Karpas-422 (cell line): ENCODE data around the gene PHLPP1. TPM values are rescaled to one million over a fixed set of nuclear protein-coding genes. Genes with fewer than 3 reads are reported as not detected.

Experiments used
- DNase-seq: peaks from one replicate; pipeline ENCODE4 v3.0.0-alpha.2; 2015
- H2AFZ ChIP-seq: fragments of 200-600 bp; sonication (generic); 2 replicates; pipeline ENCODE4 v1.6.1; 2014; ENCODE audit warnings: antibody characterized with exemption, low read length, mixed read lengths
- H3K27ac ChIP-seq: fragments of 200-600 bp; sonication (generic); 2 replicates; pipeline ENCODE4 v1.5.1; 2014; ENCODE audit warnings: mild to moderate bottlenecking, low read length, moderate library complexity
- H3K27me3 ChIP-seq: fragments of 200-600 bp; sonication (generic); 2 replicates; pipeline ENCODE4 v1.6.1; 2014; ENCODE audit warnings: low read length, mixed read lengths
- H3K36me3 ChIP-seq: fragments of 200-600 bp; sonication (generic); 2 replicates; pipeline ENCODE4 v1.6.1; 2014; ENCODE audit warnings: low read length, mixed read lengths; ENCODE audit not compliant: insufficient read depth
- H3K4me1 ChIP-seq: fragments of 200-600 bp; sonication (generic); 2 replicates; pipeline ENCODE4 v1.6.1; 2014; ENCODE audit warnings: mild to moderate bottlenecking, low read length, mixed read lengths
- H3K4me2 ChIP-seq: fragments of 200-600 bp; sonication (generic); 2 replicates; pipeline ENCODE4 v1.6.1; 2014; ENCODE audit warnings: low read length, low read depth, mild to moderate bottlenecking; ENCODE audit not compliant: poor library complexity, severe bottlenecking
- H3K4me3 ChIP-seq: fragments of 200-600 bp; sonication (generic); 2 replicates; pipeline ENCODE4 v1.5.1; 2014; ENCODE audit warnings: mild to moderate bottlenecking, antibody characterized with exemption, low read length, mixed read lengths
- H3K79me2 ChIP-seq: fragments of 200-600 bp; sonication (generic); 2 replicates; pipeline ENCODE4 v1.6.1; 2014; ENCODE audit warnings: mild to moderate bottlenecking, low read length, mixed read lengths
- H3K9ac ChIP-seq: fragments of 200-600 bp; sonication (generic); 2 replicates; pipeline ENCODE4 v1.6.0; 2014; ENCODE audit warnings: low read length
- H3K9me2 ChIP-seq: fragments of 200-600 bp; sonication (generic), shearing (Covaris generic); replicated peaks from 2 replicates; pipeline ENCODE4 v1.6.0; 2014; ENCODE audit warnings: mild to moderate bottlenecking, low read length, moderate library complexity; ENCODE audit not compliant: insufficient read depth
- H3K9me3 ChIP-seq: fragments of 300-700, 200-600 bp; sonication (generic); 2 replicates; pipeline ENCODE4 v1.6.1; 2014; ENCODE audit warnings: low read length, mixed read lengths
- H4K20me1 ChIP-seq: fragments of 200-600 bp; sonication (generic); 2 replicates; pipeline ENCODE4 v1.6.1; 2014; ENCODE audit warnings: mild to moderate bottlenecking, antibody characterized with exemption, low read length, low read depth; ENCODE audit not compliant: insufficient read depth
- total RNA-seq: library from RNA; depleted of rRNA; stranded (reverse); fragments of >200 nt; shearing (Covaris generic); gene quantifications from 2 replicates; pipeline ENCODE4 v1.2.3, GENCODE V29; 2014; ENCODE audit warnings: low replicate concordance

The PHLPP1 gene
- total RNA-seq, 1 experiment from 2014 or later: 6.3 TPM

GRCh38 chr18:62730941-62731340, 15.6 kb downstream of the PHLPP1 start:
- no peak overlapping the region for H3K4me2 ChIP-seq
- no peak overlapping the region for H3K4me3 ChIP-seq
- H3K9me3 ChIP-seq: no peaks in the 10 kb centered on the region
- no peaks in the 10 kb centered on the region for H3K9me2 ChIP-seq
- H3K4me1 ChIP-seq: peaks cover 16% of the 10 kb centered on the region
- H3K79me2 ChIP-seq: no peaks in the 10 kb centered on the region
- DNase-seq: no peak
- no peaks in the 10 kb centered on the region for H3K36me3 ChIP-seq
- H4K20me1 ChIP-seq: no peaks in the 10 kb centered on the region
- no peak overlapping the region for H2AFZ ChIP-seq
- no peaks in the 10 kb centered on the region for H3K27me3 ChIP-seq
- H3K9ac ChIP-seq: no peak overlapping the region
- no peak overlapping the region for H3K27ac ChIP-seq

- no peaks in the 10 kb centered on the region for H3K9me3 ChIP-seq
- H3K4me2 ChIP-seq: no peak overlapping the region
- DNase-seq: no peak
- no peaks in the 10 kb centered on the region for H3K79me2 ChIP-seq
- H3K27me3 ChIP-seq: no peaks in the 10 kb centered on the region
- no peaks in the 10 kb centered on the region for H3K9me2 ChIP-seq
- no peak overlapping the region for H3K9ac ChIP-seq
- no peaks in the 10 kb centered on the region for H3K36me3 ChIP-seq
- H3K27ac ChIP-seq: no peak overlapping the region
- H3K4me3 ChIP-seq: no peak overlapping the region
- H3K4me1 ChIP-seq: peaks cover 16% of the 10 kb centered on the region
- H4K20me1 ChIP-seq: no peaks in the 10 kb centered on the region
- H2AFZ ChIP-seq: no peak overlapping the region
These were observed 17.3 kb downstream of the PHLPP1 start for GRCh38 chr18:62732617-62733016.

- no peak overlapping the region for H3K4me2 ChIP-seq
- H3K79me2 ChIP-seq: no peaks in the 10 kb centered on the region
- no peak overlapping the region for H2AFZ ChIP-seq
- H3K9me2 ChIP-seq: no peaks in the 10 kb centered on the region
- no peak for DNase-seq
- no peaks in the 10 kb centered on the region for H3K36me3 ChIP-seq
- H3K4me1 ChIP-seq: peaks cover 9% of the 10 kb centered on the region; the same call in 1 of the 2 replicates
- no peaks in the 10 kb centered on the region for H3K27me3 ChIP-seq
- no peak overlapping the region for H3K9ac ChIP-seq
- H4K20me1 ChIP-seq: no peaks in the 10 kb centered on the region
- no peaks in the 10 kb centered on the region for H3K9me3 ChIP-seq
- H3K4me3 ChIP-seq: no peak overlapping the region
- H3K27ac ChIP-seq: no peak overlapping the region
These were observed 18.9 kb downstream of the PHLPP1 start for GRCh38 chr18:62734290-62734689.

- Histone ChIP-seq H3K4me1 (no peaks in the 10 kb centered on the region), H3K4me2 (no peak overlapping the region), H3K36me3 (no peaks in the 10 kb centered on the region), H4K20me1 (no peaks in the 10 kb centered on the region), H3K27ac (no peak overlapping the region), H3K9me2 (no peaks in the 10 kb centered on the region), H3K79me2 (no peaks in the 10 kb centered on the region), H2AFZ (no peak overlapping the region), H3K4me3 (no peak overlapping the region), H3K27me3 (no peaks in the 10 kb centered on the region), H3K9ac (no peak overlapping the region), H3K9me3 (no peaks in the 10 kb centered on the region)
- no peak for DNase-seq
These were observed 20.0 kb downstream of the PHLPP1 start for GRCh38 chr18:62735387-62735786.

GRCh38 chr18:62736077-62736855, 20.9 kb downstream of the PHLPP1 start:
- no peak for DNase-seq
- Histone ChIP-seq H4K20me1 (no peaks in the 10 kb centered on the region), H3K9me3 (no peaks in the 10 kb centered on the region), H3K27me3 (no peaks in the 10 kb centered on the region), H3K27ac (no peak overlapping the region), H3K36me3 (no peaks in the 10 kb centered on the region), H3K4me3 (no peak overlapping the region), H3K4me2 (no peak overlapping the region), H3K4me1 (no peaks in the 10 kb centered on the region), H2AFZ (no peak overlapping the region), H3K9ac (no peak overlapping the region), H3K9me2 (no peaks in the 10 kb centered on the region), H3K79me2 (no peaks in the 10 kb centered on the region)

- Histone ChIP-seq H3K27me3 (no peaks in the 10 kb centered on the region), H3K4me1 (no peaks in the 10 kb centered on the region), H2AFZ (no peak overlapping the region), H3K79me2 (no peaks in the 10 kb centered on the region), H3K4me3 (no peak overlapping the region), H3K9ac (no peak overlapping the region), H3K4me2 (no peak overlapping the region), H3K36me3 (no peaks in the 10 kb centered on the region), H3K9me2 (no peaks in the 10 kb centered on the region), H3K27ac (no peak overlapping the region), H3K9me3 (no peaks in the 10 kb centered on the region), H4K20me1 (no peaks in the 10 kb centered on the region)
- DNase-seq: no peak
These were observed 22.0 kb downstream of the PHLPP1 start for GRCh38 chr18:62737241-62737873.

- no peaks in the 10 kb centered on the region for H3K79me2 ChIP-seq
- H3K9ac ChIP-seq: no peak overlapping the region
- H3K36me3 ChIP-seq: no peaks in the 10 kb centered on the region
- no peaks in the 10 kb centered on the region for H3K27me3 ChIP-seq
- no peak overlapping the region for H3K4me2 ChIP-seq
- H3K9me3 ChIP-seq: no peaks in the 10 kb centered on the region
- H3K9me2 ChIP-seq: no peaks in the 10 kb centered on the region
- peaks cover 1% of the 10 kb centered on the region for H3K4me1 ChIP-seq
- no peak overlapping the region for H3K4me3 ChIP-seq
- DNase-seq: no peak
- H2AFZ ChIP-seq: no peak overlapping the region
- no peaks in the 10 kb centered on the region for H4K20me1 ChIP-seq
- no peak overlapping the region for H3K27ac ChIP-seq
These were observed 23.3 kb downstream of the PHLPP1 start for GRCh38 chr18:62738639-62739038.

- no peaks in the 10 kb centered on the region for H3K36me3 ChIP-seq
- H3K9me3 ChIP-seq: no peaks in the 10 kb centered on the region
- no peak for DNase-seq
- H3K9me2 ChIP-seq: no peaks in the 10 kb centered on the region
- peaks cover 10% of the 10 kb centered on the region for H3K4me1 ChIP-seq
- H3K4me2 ChIP-seq: no peak overlapping the region
- H2AFZ ChIP-seq: no peak overlapping the region
- no peak overlapping the region for H3K9ac ChIP-seq
- no peaks in the 10 kb centered on the region for H3K27me3 ChIP-seq
- no peak overlapping the region for H3K27ac ChIP-seq
- no peak overlapping the region for H3K4me3 ChIP-seq
- no peaks in the 10 kb centered on the region for H4K20me1 ChIP-seq
- no peaks in the 10 kb centered on the region for H3K79me2 ChIP-seq
These were observed 24.6 kb downstream of the PHLPP1 start for GRCh38 chr18:62739911-62740310.
